HAP-1 (cell line): ENCODE results near the gene OSTC.
"Not testable (repeated sequence)": the region's sequence is repeated elsewhere in the genome, so short reads cannot be mapped to it uniquely, and the experiment has no call there.

Experiments
- DNase-seq, 2 experiments: peaks; one replicate each; pipeline ENCODE4 v3.0.0-alpha.2; 2016 to 2020; ENCODE audit warnings: low spot score in 2 of 2
- H3K27me3 ChIP-seq: fragments of 250-450 bp; sonication (Bioruptor Pico); 2 replicates; pipeline ENCODE4 v1.5.1; 2020; ENCODE audit warnings: low read depth, mild to moderate bottlenecking, moderate library complexity
- H3K36me3 ChIP-seq: fragments of 250-450 bp; sonication (Bioruptor Pico); replicated peaks from 2 replicates; pipeline ENCODE4 v1.5.1; 2020; ENCODE audit warnings: mild to moderate bottlenecking
- H3K4me1 ChIP-seq: fragments of 250-450 bp; sonication (Bioruptor Pico); 2 replicates; pipeline ENCODE4 v1.5.1; 2020; ENCODE audit warnings: mild to moderate bottlenecking
- H3K4me3 ChIP-seq: fragments of 250-450 bp; sonication (Bioruptor Pico); 2 replicates; pipeline ENCODE4 v1.5.1; 2020; ENCODE audit warnings: mild to moderate bottlenecking, moderate library complexity
- H3K9me3 ChIP-seq: fragments of 250-450 bp; sonication (Bioruptor Pico); 2 replicates; pipeline ENCODE4 v1.5.1; 2020; ENCODE audit warnings: mild to moderate bottlenecking, moderate library complexity
- in situ Hi-C: fragments of 300-500 bp; cut with MboI; formaldehyde crosslinking; loops from 3 replicates; pipeline ENCODE4 v1.14.3; 2020; ENCODE audit warnings: low sequenced_read_pairs, inconsistent platforms, mixed read lengths

OSTC gene

DNA sequence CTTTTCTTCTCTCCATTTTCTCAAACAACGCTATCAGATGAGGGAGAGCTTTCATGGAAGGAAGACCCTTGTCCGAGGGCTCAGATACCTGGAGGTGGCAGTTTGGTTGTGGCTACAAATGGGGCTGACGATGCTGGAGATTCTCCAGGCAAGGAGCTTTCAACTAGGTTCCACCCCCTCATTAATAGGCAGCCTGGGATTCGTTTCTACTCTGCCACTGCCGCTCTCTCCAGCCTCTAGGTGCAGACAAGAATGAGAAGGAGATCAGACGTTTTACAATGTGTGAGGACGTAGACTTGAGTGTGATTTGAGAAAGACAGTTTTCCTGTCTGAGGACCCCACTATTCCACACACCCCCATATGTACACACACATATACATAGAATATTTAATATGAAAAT, 59.3 kb downstream of the OSTC start:
- DNase-seq, result no peak
- in situ Hi-C loops, result no loop called here
- no peaks in the 10 kb centered on the region for H3K27me3 ChIP-seq

DNA sequence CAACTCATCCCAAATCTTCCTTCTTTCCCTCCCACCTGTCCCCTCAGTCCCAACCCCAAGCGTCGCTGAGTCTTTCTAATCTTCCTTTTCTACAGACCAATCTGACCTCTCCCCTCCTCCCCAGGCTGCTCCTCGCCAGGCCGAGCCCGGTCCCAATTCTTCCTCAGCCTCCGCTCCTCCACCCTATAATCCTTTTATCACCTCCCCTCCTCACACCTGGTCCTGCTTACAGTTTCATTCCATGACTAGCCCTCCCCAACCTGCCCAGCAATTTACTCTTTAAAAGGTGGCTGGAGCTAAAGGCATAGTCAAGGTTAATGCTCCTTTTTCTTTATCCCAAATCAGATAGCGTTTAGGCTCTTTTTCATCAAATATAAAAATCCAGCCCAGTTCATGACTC, 60.2 kb downstream of the OSTC start:
- DNase-seq, H3K4me1 ChIP-seq, H3K27me3 ChIP-seq, H3K36me3 ChIP-seq, H3K9me3 ChIP-seq, H3K4me3 ChIP-seq, in situ Hi-C loops: not testable (repeated sequence)

More for the DNA sequence above, 59.3 kb downstream of the OSTC start:
- Histone ChIP-seq H3K4me1 (no peaks in the 10 kb centered on the region), H3K9me3 (no peaks in the 10 kb centered on the region), H3K36me3 (no peaks in the 10 kb centered on the region), H3K4me3 (no peak overlapping the region)

DNA sequence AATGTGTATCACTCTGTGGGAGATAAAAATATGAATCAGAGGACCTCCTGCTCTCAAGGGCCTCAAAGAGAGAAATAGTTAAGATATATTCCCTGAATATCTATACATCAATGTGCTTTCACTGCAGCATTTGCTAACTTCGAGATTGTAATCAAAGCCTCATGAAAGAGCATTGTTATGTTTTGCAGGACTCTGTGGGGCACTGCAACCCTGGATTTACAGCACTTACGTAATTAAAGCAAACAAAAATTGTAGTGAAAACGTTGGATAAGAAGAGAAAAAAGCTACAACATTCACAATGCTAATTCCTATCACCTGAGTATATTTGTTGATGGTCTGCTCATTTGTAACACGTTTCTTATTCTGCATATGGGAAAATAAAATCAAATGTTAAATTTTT, 64.5 kb downstream of the OSTC start:
- Histone ChIP-seq H3K9me3 (no peaks in the 10 kb centered on the region), H3K4me3 (no peak overlapping the region), H3K27me3 (no peaks in the 10 kb centered on the region), H3K36me3 (no peaks in the 10 kb centered on the region), H3K4me1 (peaks cover 14% of the 10 kb centered on the region)
- in situ Hi-C loops, result no loop called here
- DNase-seq, result peak in 1 of 2 experiments; percentile 14

DNA sequence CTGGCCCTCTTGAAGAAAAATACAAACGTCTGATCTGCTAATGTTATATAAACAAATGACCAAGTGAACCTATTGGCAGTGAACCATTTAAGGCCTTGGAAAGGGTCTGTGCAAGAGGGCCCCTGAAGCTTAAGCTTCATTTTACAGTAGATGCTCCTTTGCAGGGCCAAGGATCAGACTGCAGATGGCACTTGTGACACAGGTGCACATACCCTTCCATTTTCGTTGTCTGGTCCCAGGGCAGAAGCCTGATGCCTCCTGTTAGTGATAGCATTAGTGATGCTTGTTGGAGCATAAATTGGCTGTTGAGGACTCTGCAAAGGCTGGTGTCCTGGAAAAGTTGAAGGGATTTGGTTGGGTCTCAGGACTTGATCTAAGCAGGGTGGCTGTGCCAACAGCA, 65.9 kb downstream of the OSTC start:
- no peaks in the 10 kb centered on the region for H3K9me3 ChIP-seq
- peaks cover 14% of the 10 kb centered on the region for H3K4me1 ChIP-seq
- H3K27me3 ChIP-seq, result no peaks in the 10 kb centered on the region
- no peaks in the 10 kb centered on the region for H3K36me3 ChIP-seq
- no peak for DNase-seq
- in situ Hi-C loops, result no loop called here
- H3K4me3 ChIP-seq, result no peak overlapping the region

DNA sequence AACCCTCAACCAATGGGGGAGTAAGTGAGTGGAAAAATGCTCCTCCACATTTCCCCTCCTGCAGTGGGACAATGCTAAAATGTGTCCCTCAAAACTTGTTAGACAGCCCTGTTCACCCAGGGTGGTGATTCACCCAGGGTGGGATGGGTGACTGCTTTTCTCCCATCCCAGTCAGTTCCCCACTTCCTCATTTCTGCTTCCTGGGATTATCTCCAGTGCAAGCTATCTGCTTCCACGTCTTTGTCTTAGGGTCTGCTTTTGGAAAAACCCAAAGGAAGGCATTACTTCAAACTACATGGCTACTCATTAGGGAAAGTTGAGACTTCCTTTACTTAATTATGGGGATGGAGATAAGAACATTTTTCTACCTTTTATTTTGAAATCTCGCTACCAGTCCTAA, 67.0 kb downstream of the OSTC start:
- no peak overlapping the region for H3K4me3 ChIP-seq
- no peaks in the 10 kb centered on the region for H3K36me3 ChIP-seq
- DNase-seq, result no peak
- H3K27me3 ChIP-seq, result no peaks in the 10 kb centered on the region
- in situ Hi-C loops, result no loop called here
- H3K4me1 ChIP-seq, result peaks cover 14% of the 10 kb centered on the region
- H3K9me3 ChIP-seq, result no peaks in the 10 kb centered on the region
